ENCODE results near the gene VPS33A.
"Not testable (repeated sequence)": the region's sequence is repeated elsewhere in the genome, so short reads cannot be mapped to it uniquely, and the experiment has no call there.

VPS33A gene

DNA sequence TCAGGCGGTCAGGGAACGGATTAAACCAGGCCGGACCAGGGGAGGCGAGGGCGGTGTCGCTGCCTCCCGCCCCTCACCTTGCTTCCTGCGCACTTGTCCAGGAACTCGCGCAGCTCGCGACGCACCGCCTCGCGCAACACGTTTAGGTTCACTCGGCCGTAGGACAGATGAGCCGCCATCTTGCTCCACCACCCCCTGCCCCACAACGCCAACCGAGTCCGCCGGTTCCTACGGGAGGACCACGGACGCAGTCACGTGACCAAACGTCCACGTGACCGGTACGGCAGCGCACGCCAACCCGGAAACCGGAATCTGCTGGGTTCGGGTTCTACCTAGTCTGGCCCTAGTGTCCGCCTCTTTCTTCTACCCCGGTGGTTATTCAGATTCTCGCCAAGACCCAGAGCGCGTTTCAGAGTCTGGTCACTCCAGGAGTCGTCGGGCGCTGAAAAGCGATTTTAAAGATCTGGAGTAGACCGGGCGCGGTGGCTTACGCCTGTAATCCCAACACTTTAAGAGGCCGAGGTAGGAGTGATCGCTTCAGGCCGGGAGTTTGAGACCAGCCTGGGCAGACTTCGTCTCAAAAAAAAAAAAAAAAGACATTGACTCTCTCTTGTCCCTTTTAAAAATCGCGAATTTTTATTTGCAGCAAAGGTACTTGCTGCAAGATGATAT lies at the start of gene VPS33A:
VPS33A (minus strand) TSS at position 265 of the 672 bp plus-strand sequence; CDS start at position 179, 86 bp downstream.
- peak; percentile 98 for DNase-seq

DNA sequence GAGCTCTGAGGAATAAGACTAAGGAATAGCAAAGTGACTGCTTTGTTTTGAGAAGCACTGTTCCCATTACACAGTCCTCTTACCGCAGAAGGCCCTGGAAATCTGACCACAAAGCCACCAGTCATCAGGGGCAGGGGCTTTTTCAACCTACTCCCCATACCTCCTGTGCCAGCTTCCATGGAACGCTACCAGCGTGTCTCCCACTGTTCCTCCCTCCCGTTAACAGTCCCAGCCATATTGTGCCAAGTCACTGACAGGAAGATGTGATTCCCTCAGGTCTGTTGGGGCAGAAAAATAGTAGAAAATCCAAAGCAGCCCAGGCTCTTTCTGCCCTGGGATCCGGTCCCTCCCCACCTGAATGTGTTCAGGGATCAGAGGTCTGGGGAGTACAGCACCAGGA lies 46.6 kb upstream of the VPS33A start:
- DNase-seq: no peak

DNA sequence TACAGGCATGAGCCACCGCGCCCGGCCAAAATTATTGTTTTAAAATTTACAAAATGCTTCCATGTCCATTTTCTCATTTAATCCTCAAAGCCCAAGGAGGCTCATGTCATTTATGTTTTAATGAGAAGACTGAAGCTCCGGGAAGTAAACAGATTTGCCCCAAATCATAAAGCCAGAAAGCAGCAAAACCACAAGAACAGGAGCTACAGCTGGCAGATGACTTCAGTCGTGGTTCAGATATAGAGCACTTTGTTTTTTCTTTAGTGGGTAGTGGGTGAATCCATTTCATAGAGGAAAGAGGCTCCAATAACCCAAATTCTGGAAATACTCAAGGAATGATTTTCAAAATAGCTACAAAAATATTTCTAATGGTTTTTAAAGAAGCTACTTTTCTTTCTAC lies 45.4 kb upstream of the VPS33A start:
- DNase-seq: no peak

DNA sequence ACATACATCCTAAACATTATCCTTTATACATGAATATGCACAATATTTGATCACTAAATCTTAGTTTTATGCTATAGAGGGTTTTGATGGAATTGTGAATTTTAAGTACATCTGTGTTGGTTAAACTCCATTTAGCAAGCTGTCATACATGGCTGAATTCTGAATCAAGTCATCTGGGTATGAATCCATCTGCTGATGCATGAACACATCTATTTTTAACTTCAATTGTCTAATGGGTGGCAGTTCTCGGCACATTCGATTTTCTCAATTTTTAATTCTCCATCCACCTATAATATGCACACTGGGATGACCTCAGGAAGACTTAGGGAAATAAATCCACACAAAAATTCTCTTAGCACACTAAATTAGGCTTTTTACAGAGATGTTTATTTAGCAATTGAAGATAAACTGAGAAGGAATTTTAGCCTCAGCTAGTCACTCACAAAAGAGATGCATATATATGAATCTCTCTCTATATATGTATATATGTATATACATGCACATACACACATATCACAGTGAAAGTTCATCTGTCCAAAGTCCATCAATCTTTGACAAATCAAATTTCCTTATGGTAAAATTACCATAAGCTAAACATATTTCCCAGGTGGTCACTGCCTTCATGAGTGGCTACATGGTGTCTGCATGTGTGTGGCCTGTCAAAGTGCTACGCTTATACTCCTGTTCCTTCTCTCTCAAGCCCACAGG lies 44.5 kb upstream of the VPS33A start:
- DNase-seq: no peak

DNA sequence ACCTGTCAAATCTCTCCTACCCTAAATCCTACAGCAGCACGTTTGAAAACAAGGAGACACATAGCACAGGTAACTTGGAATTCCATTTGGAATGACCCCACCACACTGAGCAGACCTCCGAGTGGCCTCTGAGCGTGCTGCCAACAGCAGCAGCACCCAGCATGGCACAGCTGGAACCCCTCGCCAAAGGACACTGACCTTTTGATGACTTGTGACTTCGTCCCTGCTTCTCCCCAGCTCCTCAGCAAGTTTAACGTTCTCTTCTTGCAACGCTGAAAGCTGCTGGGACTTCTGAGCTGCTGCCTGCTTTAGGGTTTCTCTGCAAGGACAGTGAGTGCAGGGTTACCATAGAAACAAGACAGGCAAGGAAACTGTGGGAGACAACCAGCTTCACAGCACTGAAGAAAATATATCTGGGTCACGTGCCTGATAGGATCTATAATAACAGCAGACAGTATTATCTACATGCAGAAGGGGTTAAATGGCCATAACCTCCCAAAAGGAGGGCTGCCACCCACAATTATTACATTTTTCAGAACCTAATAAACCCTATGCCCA lies 43.3 kb upstream of the VPS33A start:
- no peak for DNase-seq

DNA sequence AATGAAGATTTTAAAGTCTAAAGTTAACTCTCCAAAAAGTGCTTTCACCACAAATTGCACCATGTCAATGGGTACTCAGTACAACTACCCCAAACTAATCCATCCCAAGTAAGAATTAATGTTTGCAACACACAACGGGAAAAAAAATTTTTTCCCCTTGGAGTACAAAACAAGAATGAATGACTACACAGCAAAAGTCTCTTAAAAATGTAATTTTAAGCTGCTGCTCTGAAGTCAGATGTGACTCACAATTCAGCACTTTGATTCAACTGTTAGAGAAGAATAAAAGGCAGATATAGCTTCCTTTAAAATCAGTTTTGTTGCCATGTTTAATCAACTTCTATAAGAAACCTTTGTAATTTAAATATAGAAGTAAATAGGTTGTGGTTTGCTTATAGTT lies 42.5 kb upstream of the VPS33A start:
- DNase-seq: no peak

DNA sequence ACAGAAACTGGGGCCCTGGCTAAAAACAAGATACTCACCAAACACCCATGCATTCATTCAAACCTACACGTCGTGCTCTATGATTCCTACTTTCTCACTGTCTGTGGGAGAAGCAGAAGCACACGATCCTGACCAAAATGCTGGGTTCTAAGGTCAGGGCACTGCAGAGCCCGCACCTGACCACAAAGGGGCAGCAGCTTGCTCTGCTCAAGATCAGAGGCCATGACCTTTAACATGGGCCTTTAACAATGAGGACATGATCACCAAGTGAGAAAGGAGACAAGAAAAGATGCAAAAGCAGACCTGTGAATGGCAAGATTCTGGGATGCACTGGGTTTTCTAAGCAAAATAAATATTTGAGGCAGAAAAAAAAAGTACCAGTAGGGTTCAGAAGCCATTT lies 40.1 kb upstream of the VPS33A start:
- DNase-seq: no peak

DNA sequence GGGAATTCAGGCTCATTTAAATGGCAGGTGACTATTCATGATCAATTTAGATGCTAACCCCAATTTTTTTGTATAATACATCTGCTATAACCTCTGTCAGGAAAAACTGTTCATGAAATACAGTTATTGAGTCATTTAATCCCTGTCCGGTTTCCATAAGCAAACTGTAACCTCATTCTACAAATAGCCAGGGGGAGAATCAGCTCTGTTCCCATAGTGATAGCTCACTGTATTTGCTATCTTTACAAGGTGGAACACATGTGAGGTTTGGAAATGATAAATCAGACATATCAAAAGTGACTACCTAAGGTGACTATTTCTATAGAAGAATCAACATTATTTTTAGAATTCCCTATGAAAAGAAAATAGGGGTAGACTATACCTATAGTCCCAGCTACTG lies 38.6 kb upstream of the VPS33A start:
- no peak for DNase-seq

DNA sequence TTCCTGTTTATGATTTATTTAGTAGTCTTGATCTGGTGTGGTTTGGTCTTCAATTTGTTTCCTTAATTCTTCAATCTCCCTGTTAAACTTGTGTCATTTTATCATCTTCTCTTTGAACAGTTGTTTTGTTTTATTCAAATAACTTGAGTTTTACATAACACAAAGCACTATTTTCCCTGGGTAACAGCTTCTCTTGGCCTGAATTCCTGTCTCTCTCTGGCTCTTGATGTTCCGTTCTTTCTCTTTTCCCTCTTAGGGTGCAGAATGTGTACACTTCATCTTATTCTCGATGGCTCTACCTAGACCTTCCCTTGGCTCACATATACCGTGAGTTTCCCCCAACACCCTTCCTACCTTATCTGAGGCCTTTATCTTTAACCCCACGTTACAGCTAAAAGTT lies 36.8 kb upstream of the VPS33A start:
- DNase-seq: no peak

DNA sequence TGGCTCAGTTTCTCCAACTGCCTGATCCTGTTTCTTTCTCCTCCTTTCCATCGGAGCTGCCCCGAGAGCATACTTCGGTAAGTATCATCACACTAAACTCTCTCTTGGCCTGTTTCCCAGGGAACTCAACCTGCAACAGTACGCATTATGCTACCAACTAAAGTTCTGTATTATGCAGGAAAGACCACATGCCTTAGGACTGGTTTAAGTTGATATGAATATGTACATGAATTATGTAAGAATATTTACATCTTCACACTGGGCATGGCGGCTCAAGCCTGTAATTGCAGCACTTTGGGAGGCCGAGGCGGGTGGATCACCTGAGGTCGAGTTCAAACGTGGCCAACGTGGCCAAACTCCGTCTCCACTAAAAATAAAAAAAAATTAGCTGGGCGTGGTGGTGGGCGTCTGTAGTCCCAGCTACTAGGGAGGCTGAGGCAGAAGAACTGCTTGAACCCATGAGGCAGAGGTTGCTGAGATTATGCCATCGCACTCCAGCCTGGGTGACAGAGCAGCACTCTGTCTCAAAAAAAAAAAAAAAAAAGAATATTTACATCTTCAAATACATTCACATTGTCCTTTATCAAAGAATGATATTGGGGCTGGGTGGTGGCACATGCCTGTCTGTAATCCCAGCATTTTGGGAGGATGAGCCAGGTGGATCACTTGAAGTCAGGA lies 31.9 kb upstream of the VPS33A start:
- DNase-seq: no peak

DNA sequence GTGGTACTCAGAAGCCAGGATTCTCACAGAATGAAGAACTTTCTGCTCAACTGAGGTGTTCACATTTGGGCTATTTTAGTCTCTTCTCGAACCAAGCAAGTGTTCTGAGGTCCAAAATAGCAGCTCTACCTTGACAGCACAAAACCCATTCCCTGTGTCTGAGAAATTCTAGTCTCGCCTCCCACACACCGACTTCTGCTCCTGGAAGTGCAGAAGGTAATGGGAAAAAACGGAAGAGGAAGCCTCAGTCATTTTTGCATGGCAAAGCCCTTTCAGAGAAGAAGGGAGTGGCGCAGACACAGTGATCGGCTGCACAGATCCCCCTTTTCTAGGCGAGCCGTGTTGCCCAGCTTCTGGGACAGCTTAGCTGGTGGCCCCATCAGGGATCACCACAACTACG lies 31.2 kb upstream of the VPS33A start:
- DNase-seq: no peak

DNA sequence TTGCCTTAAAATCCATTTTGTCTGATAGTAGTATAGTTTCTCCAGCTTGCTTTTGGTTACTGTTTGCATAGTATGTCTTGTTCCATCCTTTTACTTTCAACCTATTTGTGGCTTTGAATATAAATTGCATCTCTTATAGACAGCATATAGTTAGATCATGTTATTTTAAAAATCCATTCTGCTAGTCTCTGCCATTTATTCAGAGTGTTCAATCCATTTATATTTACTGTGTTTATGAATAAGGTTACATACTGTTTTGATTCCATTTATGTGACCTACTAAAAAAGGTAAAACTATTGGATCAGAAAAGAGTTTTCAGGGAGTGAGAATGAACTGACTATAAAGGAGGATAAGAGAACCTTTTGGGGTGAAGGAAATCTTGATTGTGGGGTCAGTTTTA lies 29.6 kb upstream of the VPS33A start:
- DNase-seq: no peak

DNA sequence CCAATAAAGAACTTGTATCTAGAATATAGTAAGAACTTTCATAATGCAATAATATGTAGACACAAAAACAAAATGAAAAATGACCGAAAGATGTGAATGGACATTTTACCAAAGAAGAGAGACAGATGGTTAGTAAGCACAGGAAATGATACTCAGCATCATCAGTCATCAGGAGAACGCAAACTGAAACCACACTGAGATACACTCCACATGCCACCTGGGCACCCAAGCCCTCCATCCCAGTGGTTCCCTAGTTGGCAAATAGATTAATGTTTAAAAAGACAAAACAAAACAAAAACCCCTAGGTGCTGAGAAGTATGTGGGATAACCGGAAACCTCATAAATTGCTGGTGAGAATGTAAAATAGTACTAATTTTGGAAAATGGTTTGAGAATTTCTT lies 26.8 kb upstream of the VPS33A start:
- DNase-seq: no peak

DNA sequence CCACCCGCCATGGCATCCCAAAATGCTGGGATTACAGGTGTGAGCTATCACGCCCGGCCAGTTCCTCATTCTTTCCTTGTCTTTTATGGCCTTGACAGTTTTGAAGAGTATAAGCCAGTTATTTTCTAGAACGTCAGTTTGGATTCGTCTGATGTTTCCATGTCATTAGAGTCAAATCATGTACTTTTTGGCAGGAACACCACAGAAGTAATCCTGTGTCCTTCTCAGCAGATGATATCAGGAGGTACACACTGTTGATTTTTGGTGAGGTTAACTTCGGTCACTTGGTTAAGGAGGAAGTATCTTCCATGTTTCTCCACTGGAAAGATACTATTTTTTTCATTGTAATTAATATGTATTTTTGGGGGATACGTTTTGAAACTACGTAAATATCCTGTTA lies 25.1 kb upstream of the VPS33A start:
- DNase-seq: no peak

DNA sequence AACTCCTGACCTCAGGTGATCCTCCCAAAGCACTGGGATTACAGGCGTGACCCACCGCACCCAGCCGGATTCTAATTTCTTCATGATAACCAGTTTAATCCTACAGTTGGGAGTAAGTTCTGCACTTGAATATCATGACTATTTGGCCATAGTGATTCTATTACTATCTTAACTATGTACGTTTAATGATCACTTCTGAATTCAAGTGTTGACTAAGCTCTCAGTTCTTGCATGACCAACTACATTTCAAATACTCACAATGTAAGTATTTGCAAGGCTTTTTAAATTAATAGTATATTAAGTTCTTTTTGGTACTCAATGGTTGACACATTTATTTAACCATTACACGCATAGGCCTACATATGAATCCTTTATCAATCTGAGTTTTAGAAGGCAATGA lies 17.4 kb upstream of the VPS33A start:
- DNase-seq: no peak

DNA sequence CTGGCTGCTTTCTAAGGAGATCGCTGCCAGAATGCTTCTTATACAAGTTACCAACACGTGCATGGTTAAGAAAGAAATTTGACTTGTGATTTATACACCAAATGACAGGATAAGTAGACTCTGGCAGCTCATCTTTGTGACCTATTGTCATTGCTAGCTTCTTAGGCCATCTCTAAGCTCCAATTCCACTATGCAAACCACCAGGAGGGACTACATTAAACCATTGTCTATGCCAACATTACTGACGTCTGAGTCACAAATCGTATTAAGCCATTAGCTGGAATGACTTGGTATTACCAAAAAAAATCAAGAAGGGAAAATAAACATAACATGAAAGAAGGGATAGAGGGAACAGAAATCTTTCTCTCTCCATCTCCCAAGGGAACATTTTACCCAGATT lies 15.8 kb upstream of the VPS33A start:
- DNase-seq: no peak

DNA sequence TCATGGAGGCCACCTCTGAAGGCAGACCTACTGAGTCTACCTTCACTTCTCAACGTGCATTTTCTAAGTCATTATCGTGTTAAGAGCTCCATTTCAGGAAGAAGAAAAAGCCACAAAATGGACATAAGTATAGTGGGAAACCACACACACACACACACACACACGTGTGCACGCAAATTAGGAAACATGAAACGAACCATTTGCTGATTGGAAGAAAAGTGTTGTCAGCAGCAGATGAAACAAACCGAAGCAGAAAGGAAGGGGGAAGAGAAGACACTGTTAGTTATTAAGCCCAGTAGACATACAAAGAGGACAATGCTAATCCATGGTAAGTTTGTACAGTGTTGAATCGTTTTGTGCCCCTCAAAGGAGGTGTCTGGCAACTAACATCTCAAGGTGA lies 9.9 kb upstream of the VPS33A start:
- DNase-seq: no peak

DNA sequence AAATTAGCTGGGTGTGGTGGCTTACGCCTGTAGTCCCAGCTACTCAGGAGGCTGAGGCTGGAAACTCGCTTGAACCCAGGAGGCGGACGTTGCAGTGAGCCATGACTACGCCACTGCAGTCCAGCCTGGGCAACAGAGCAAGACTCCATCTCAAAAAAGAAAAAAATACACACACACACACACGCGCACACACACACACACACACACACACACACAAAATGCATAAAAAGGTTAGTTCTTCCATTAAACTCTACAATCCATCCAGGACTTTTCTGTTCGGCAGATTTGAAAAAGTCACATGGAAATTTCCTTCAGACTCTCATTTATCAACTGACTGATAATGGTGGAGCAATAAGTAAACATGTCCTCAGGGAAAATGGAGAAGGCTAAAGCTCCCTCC lies 9.2 kb upstream of the VPS33A start:
- no peak for DNase-seq

DNA sequence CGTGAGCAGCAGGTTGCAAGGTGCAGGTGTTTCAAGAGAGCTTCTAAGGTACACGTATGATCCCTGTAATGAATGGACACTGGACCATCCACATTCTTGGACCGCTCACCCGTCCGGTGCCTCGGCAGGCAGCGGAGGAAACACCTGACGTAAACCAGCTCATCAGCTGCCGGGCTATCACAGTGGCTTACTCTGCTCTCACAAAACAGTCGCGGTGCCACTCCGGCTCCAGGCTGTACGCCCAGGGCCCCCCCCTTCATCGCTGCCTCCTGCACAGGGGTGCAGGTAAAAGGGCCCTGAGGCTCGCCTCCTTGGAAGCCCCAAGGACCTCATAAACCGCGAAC lies 436 bp downstream of the VPS33A start:
- peak; percentile 59 for DNase-seq

DNA sequence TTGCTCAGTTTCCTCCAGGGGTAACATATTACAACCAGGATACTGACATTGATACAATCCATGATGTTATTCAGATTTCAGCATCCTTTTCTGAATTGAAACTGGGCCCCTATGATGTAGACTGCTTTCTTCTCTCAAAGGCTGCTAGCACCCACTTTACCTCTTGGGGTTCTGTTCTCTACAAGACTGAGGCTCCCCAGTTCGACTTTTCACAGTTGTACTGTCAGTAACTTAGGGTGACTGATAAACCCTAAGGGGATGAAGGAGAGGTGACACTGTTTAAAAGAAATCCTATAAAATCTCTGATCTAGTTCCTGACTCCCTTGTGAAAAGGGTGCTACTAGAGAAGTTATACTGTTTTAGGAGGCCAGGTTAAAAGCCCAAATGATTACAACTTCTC lies 818 bp downstream of the VPS33A start:
- no peak for DNase-seq

DNA sequence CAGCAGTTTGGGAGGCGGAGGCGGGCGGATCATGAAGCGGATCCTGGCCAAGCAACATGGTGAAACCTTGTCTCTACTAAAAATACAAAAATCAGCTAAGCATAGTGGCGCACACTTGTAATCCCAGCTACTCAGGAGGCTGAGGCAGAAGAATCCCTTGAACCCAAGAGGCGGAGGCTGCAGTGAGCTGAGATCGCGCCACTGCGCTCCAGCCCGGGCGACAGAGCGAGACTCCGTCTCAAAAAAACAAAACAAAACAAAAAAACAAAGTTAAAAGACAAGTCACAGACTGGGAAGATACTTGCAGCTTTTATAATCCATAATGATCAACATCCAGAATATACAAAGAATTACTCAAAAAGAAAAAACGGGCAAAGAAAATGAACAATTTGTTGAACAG lies 5.6 kb downstream of the VPS33A start:
- not testable (repeated sequence) for DNase-seq

DNA sequence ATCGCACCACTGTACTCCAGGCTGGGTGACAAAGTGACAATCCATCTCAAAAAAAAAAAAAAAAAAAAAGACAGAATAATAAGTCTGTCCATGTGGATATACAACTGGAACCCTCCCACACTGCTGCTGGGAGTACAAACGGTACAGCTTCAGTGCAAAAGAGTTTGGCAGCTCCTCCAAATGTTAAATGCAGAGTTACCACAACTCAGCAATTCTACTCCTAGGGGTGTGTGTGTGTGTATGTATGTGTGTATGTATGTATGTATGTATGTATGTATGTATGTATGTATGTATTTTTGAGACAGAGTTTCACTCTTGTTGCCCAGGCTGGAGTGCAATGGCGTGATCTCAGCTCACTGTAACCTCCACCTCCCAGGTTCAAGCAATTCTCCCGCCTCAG lies 7.4 kb downstream of the VPS33A start:
- not testable (repeated sequence) for DNase-seq

DNA sequence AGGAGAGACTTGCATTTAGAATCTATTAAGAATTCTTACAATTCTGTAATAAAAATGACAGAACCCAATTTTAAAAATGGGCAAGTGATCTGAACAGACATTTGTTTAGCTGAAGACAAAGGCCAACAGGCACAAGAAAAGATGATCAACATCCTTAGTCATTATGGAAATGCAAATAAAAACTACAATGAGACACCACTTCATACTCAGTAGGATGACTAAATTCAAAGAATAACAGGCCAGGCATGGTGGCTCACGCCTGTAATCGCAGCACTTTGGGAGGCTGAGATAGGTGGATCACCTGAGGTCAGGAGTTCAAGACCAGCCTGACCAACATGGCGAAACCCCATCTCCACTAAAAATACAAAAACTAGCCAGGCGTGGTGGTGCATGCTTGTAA lies 7.8 kb downstream of the VPS33A start:
- not testable (repeated sequence) for DNase-seq

DNA sequence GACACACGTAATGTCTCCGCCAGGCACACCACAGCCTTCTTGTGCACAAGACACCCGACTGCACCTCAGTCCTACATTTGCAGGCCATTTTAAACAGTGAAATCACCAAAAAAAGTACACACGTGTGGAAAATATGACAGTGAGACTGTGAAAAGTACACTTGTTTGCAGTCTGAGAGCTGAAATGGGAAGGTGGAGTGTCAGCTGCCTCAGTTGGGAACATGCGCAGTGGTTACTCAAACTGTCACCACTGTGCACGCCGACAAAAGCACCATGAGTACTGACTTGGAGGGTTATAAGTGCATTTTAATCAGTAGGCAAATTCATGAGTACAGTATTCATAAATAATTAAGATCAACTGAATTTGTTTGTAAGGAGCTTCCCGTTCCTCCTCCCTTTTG lies 15.8 kb downstream of the VPS33A start:
- no peak for DNase-seq

Measured in stimulated activated CD8-positive, alpha-beta memory T cell treated with anti-CD3 and anti-CD28 coated beads, Interleukin-4, amount 100 ng/mL, for 48 hours (primary cell).